Activated T-cell treated with anti-CD3 and anti-CD28 coated beads, Interleukin-2, amount 50 U/mL, for 1 hour (primary cell): ENCODE measurements around the gene TMC5.
A peak's percentile ranks its signal among the peaks of the same experiment; 100 is the strongest.
"Not testable (repeated sequence)": the region's sequence is repeated elsewhere in the genome, so short reads cannot be mapped to it uniquely, and the experiment has no call there.

Experiments
- DNase-seq: peaks from one replicate; pipeline ENCODE4 v3.0.0-alpha.2; 2020

The TMC5 gene, protein sequence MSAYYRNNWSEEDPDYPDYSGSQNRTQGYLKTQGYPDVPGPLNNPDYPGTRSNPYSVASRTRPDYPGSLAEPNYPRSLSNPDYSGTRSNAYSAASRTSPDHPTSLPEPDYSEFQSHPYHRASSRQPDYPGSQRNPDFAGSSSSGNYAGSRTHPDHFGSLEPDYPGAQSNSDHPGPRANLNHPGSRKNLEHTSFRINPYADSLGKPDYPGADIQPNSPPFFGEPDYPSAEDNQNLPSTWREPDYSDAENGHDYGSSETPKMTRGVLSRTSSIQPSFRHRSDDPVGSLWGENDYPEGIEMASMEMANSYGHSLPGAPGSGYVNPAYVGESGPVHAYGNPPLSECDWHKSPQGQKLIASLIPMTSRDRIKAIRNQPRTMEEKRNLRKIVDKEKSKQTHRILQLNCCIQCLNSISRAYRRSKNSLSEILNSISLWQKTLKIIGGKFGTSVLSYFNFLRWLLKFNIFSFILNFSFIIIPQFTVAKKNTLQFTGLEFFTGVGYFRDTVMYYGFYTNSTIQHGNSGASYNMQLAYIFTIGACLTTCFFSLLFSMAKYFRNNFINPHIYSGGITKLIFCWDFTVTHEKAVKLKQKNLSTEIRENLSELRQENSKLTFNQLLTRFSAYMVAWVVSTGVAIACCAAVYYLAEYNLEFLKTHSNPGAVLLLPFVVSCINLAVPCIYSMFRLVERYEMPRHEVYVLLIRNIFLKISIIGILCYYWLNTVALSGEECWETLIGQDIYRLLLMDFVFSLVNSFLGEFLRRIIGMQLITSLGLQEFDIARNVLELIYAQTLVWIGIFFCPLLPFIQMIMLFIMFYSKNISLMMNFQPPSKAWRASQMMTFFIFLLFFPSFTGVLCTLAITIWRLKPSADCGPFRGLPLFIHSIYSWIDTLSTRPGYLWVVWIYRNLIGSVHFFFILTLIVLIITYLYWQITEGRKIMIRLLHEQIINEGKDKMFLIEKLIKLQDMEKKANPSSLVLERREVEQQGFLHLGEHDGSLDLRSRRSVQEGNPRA

DNA sequence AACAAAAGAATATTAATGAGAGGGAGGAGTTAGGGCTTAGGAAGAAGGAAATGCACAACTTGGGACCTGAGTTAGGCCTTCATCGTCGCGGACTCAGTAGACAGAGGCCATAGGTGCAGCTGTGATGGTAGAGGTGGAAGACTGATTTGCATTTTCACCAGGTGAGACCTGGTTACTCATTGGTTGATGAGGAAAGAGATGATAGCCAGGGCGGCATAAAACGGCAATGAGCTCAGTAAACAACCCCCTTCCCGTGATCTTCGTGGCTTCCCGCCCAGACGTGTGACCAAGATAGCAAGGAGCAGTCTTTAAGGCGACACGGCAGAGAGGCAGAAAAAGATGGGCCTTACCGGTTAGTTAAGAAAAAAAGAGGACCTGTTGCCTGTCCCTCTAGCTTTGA is at the start of gene TMC5:
TSS of gene TMC5 (plus strand) at position 244 of the 400 bp plus-strand sequence. CDS start 22,156 bp downstream, outside the sequence.
- no peak for DNase-seq

DNA sequence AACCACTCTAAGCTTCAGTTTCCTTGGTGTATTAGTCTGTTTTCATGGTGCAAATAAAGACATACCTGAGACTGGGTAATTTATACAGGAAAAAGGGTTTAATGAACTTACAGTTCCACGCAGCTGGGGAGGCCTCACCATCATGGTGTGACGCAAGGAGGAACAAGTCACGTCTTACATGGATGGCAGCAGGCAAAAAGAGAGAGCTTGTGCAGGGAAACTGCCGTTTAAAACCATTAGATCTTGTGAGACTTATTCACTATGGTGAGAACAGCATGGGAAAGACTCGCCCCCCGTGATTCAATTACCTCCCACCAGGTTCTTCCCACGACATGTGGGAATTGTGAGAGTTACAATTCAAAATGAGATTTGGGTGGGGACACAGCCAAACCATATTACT is 45.1 kb upstream of the TMC5 start:
- not testable (repeated sequence) for DNase-seq

DNA sequence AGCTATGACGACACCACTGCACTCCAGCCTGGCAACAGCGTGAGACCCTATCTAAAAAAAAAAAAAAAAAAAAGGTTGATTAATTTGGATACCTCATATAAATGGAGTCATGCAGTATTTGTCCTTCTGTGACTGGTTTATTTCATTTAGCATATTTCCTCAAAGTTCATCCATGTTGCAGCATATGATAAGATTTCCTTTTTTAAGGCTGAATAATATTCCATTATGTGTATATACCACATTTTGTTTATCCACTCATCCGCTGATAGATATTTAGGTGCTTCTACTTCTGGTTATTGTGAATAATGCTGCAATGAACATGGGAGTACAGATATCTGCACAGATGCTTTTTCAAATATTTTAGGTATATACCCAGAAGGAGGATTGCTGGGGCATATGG is 43.3 kb upstream of the TMC5 start:
- DNase-seq, result no peak

DNA sequence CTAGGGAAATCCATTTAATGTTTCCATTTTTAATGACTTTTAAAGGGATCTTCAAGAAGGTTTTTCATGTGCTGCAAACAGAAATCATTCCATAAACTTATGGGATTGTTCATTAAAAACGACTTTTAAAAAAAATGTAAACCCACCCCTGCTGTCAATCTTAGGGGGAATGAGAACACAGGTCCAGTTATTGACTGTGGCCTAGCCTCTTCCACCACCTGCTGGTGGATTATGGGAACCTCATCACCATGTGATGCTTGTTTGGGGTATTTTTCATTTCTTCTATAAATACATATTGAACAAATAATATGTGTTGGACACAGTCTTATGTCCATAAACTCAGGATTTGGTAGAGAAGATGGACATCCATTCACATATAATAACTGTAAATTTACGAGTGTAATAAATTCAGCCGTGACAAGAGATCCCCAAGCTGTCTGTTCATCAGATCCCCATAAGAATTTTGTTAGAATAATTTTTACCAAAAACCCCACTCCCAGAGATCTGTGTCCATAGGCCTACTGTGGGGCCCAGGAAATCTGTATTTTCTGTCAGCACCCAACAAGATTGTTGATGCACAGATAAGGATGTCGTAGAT is 42.0 kb upstream of the TMC5 start:
- DNase-seq, result no peak

DNA sequence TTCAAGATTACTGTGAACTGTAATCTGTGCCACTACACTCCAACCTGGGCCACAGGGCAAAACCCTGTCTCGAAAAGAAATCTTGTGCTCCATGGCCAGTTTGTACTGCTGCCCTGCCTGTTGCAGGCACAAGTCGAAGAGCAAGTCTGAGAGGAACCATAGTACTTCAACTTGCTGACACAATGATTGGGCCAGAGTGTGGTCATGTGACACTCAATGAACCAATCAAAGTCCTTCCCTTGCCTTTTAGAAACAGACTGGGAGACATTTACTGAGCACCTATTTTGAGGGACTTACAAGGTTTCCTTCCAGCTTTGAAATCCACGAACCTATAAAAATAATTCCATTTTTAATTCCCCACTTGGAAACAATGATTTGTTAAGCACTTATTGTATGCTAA is 39.8 kb upstream of the TMC5 start:
- no peak for DNase-seq

DNA sequence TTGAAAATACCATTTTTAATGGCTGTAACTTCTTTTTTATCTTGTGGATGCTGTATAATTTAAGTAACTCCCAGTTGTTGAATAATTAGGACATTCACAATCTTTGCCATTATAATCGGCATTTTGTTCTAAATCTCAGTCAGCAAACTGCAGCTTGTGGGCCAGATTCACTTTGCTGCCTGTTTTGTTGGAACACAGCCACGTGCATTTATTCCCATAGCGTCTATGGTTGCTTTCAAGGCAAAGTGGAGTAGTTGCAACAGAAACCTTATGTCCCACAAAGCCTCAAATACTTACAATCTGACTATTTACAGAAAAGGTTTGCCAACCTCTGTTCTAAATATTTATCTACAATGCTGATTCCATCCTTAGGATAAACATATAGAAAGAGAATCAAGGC is 39.2 kb upstream of the TMC5 start:
- DNase-seq, result no peak

DNA sequence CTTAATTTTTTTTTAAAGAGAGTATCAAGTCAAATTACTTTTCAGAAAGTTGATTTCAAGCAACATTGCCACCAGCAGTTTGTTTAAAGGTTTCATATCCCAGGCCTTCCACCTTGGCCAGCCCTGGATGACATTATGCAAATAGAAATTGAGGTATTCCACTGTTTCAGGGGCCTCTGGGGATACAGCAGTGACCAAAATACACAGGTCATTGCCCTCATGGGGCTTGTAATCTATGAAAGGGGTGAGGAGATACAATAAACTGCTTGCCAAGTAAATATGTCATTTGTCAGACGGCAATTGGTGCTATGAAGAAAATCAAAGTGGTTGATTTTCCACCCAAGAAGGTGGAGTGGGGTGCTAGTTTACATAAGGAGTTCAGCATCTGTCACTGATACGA is 37.8 kb upstream of the TMC5 start:
- no peak for DNase-seq

DNA sequence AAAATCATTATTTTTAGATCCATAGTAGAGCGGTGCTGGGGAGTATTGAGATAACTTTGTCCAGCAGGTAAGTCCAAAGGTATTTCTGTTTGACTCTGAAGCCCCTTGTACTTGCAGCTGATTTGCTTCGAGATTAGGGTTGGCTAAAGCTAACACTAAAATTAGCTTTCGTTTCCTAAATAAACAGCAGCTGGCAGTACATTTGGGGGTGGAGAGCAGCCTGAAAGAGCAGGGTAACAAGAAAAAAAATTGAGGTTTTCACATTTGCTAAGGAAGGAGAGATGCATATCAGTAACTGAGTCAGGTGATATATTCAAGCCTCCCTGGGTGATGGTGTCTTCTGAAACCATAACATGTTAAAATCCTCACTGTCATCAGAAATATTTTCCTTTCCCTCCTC is 37.4 kb upstream of the TMC5 start:
- no peak for DNase-seq

DNA sequence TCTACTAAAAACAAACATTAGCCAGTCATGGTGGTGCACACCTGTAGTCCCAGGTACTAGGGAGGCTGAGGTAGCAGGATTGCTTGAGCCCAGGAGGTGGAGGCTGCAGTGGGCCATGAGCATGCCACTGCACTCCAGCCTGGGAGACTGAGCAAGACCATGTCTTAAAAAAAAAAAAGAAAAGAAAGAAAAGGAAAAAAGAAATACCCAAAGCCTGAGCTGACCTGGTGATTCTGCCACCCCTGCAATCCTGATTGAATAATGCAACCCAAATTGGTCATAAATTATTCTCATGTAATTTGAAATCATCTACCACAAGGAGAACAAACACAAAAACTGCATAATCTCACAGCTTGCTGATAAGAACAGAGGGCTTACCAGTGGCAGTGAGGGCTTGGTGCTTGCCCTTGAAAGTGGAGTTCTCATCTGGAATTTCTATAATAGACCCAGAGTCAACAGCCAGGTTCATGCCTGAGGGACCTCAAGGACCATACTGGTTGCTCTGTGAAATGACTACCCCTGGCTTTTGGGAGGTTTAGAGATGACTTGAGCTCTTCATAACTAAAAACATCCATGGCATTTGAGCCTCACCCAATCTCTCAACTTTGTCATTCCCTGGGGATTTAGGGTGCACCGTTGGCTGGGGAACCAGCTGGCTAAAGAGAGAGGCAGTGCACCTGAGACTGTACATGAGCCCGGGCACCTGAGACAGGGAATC is 35.4 kb upstream of the TMC5 start:
- no peak for DNase-seq

DNA sequence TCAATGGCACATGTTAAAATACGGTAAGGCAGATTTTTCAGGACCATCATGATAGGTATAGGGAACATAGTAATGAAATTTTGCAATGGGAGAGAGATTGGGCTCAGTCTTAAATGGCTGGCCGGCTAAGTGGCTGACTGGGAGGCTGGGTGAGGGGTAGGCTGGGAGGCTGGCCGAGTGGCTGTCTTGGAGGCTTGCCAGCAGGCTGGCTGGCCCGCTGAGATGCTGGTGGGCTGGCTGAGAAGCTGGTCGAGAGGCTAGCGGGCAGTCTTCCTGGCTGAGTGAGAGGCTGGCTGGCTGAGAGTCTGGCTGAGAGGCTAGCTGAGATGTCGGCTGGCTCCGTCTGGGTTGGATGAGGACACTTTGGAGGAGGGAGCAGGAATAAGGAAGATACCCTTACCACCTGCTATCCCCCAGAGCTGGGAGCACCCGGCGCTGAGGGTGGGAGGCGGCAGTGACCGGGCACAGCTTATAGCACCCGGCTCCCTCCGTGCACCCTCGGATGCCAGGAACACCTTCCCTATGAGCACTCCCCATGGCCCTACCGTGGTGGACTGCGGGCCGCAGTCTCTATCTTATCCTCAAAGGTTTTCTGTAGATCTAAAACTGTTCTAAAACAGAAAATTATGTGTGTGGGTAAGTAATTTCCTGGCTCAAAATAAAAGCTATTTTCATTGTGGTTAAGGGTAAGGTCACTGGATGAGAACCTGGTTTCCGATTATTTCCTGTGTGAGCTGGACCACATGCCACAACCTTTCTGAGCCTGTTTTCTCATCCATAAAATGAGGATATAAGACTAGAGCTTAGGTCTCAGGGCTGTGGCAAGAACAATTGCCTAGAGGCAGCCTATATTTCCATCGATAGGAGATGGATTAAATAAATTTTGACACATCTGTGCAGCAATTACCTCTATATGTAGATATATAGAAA is 34.5 kb upstream of the TMC5 start:
- DNase-seq, result no peak

DNA sequence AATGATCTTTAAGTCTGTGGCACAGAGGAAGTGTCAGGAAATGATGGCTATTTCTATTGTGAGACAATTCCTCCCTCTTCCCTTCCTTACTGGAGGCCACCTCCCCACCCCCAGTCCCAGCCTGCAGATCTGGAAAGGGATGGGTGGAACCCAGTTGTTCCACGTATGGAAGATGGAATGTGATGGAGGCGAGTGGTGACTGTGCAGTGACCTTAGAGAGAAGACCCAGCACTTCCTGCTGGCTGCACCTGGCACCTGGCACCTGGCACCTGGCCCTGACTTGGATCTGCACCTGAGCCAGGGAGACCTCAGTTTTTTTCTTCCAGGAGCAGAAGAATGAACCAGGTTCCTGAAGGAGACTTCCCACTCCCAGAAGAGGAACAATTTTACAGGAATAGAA is 33.0 kb upstream of the TMC5 start:
- DNase-seq, result no peak

DNA sequence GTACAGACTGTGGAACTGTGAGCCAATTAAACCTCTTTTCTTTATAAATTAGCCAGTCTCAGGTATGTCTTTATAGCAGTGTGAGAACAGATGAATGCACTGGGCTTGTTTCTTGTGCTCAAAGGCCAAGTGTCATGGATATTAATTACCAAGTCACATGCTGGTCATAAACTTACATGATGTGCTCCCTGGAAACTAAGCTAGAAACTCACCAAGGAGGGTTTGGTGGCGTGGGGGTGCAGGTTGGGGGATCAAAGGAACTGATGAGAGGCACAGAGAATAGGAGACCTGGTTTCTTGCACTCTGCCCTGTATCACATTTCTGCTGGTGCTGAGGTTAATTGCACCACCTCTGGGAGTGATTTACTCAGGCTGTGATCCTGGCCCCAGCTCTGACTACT is 31.2 kb upstream of the TMC5 start:
- DNase-seq, result no peak

DNA sequence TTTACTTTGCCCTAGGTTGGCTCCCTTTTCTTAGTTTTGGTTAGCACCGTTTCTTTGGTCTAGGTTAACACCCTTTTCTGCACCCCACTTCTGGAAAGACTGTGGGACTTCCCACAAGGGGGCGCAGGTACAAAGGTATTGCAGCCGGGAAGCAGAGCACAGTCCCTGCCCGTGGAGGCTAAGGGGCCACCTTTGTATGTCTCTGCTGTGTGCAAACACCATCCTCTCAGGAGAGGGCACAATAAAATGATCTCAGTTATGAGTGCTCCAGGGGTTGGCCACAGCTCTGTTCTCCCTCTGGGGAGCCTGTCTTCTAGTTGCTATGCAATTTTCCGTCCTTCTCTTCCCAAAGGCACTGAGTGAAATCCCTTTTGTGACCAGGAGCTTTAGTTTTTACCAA is 28.4 kb upstream of the TMC5 start:
- DNase-seq, result peak; percentile 18

DNA sequence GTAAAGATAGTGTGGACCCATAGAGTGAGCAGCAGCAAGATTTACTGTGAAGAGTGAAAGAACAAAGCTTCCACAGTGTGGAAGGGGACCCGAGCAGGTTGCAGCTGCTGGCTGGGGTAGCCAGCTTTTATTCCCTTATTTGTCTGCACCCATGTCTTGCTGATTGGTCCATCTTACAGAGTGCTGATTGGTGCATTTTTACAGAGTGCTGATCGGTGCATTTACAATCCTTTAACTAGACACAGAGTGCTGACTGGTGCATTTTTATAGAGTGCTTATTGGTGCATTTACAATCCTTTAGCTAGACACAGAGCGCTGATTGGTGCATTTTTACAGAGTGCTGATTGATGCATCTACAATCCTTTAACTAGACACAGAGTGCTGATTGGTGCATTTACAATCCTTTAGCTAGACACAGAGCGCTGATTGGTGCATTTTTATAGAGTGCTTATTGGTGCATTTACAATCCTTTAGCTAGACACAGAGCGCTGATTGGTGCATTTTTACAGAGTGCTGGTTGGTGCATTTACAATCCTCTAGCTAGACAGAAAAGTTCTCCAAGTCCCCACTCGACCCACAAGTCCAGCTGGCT is 26.4 kb upstream of the TMC5 start:
- not testable (repeated sequence) for DNase-seq

DNA sequence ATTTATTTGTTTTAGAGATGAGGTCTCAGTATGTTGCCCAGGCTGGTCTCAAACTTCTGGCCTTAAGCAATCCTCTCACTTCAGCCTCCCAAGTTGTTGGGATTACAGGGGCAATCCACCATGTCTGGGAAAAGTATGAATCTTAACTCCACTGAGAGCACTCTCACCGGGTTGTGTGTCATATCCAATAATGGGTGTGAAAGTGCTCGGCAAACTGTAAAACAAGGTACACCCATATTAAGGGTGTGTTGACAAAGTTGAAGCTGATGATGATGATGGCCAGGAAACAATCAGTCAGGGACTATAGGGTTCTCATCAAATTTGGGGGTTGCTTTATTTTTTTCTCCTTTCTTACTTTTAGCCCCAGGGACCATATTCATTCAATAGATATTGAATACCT is 25.3 kb upstream of the TMC5 start:
- DNase-seq, result no peak

DNA sequence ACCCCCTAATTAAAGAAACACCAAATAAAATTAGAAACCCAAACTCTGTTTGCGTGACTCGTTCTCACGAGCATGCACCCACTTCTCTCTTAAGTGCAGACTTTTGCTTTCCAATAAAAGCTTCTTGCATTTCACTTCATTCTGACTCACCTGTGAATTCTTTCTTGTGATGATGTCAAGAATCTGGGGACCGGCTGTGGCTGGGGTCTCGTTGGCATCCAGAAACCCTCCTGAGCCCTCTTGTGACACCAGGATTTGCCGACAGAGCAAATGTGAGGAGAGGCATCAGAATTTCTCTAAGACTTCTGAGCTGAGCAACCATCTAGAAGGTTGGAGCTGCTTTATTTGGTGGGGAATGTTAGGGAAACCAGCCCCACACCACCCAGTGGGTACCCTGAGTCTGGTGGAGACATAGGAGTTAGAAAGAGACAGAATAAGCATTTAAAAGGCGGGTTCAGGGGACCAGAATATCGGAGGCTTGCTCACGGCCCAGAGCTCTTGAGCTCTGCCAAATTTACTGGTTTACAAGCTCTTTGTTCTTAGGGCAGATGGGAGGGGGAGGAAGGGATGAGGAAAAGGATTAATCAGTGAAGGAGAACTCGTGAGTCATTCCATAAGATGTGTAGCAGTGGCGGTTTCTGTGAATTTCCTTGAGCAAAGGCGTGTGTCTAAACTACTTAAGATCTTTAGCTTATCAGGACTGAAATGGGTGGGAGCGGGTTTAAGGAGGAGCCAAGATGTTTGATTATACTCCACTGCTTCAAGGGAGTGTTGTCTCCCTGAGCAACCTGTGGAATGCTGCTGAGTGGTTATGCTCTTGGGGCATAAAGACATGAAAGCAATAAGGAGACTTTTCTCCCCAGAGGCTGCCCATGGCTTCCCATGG is 24.2 kb upstream of the TMC5 start:
- DNase-seq, result no peak

DNA sequence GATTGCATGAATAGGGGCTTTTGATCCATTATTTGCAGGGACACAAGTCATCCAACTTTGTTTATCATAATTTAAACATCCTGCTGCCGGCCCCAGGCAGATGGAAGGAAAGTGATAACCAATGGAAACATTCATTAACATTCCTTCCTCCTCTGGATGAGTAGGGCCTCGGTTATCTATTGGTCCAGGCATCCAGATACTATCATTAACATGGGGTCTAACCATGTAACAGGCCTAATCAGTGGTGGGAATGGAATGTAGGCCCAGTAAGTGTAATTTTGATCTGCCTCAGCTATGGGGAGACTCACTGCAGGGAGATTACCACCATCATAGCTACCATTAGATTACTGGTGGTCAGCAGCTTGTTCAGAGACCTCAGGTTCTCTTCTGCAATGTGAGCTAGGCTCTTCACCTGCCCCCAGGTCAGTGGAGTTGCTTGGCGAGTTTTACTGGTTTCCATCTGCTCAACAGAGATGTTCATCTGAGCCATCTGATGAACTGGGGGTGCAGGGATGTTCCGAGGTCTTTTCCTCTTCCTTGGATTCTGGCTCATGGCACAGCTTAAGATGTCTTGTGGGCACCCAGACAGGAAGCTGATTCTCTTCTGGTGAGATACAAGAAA is 21.9 kb upstream of the TMC5 start:
- DNase-seq, result not testable (repeated sequence)

DNA sequence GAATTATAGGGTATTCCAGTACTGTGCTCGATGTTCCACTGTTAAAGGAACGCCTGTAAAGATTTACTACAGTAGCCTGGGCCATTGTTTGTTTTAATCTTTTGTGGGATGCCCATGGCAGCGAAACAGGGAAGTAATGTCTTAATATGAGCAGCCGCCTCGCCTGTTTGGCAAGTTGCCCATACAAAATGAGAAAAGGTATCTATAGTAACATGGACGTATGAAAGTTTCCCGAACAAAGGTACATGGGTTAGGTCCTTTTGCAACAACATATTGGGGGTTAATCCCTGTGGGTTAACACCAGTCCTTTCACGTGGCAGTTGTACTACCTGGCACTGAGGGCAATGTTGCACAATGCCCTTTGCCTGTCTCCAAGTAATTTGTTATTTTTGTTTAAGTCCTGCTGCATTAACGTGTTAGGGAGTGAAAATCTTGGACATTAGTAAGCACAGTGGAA is 21.1 kb upstream of the TMC5 start:
- DNase-seq, result no peak

DNA sequence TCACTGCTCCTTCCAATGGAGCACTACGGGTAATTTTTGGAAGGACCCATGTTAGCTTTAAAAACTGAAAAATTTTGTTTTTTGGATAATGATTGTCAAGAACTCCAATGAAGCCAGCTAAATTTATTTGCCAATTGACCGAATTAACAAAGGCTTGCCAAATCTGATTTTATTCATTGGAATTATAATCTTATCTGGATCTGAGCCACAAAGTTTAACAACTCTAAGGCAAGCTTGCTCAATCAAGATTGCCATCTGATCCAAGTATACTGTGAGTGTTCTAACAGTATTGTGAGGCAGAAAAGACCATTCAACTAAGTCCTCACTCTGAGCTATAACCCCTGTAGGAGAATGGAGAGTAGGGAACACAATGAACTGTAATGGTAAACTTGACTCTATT is 20.3 kb upstream of the TMC5 start:
- not testable (repeated sequence) for DNase-seq

DNA sequence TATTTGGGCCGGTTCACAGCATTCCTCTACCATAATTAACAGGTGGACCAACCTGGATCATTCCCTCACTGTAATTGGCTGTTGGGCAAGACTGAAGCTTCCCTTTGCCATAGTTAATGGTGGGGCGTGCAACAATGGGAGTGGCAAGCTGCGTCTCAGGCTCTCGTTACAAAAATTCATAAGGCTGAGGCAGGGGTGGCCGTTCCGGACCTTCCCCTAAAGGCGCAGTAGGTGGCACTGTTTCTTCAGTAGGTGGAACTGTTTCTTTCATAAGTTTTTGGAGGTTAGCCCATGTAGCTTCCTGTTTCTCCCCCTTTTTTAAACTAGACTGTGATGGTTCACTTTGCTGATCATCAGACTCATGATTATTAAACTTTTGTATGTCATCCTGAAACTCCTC is 17.0 kb upstream of the TMC5 start:
- no peak for DNase-seq
